K562 (cell line): Measurements from ENCODE around the gene ASPDH. TPM values are rescaled to one million over a fixed set of nuclear protein-coding genes. Genes with fewer than 3 reads are reported as not detected.

Experiments
- ATAC-seq: fragments of 200-7000 bp; cut with Tn5 transposase; 3 replicates; pipeline ENCODE4 v1.9.1; 2020; ENCODE audit warnings: moderate library complexity
- BruUV-seq: library from RNA; stranded (reverse); fragments of 400-500 nt; replicated peaks from 2 replicates; lab custom pipeline; 2021; lab: Mats Ljungman, UMichigan
- CTCF ChIA-PET: fragments of 300-600 bp; formaldehyde crosslinking; extraction: SDS; loops from one replicate; lab custom pipeline; 2021; ENCODE audit warnings: low intra/inter-chr PET ratio; lab: Yijun Ruan, JAX
- POLR2A ChIA-PET: fragments of 300-600, 350-650 bp; sonication (Branson Sonifier 250); formaldehyde crosslinking; extraction: SDS; loops from one replicate; lab custom pipeline; 2021; ENCODE audit warnings: antibody characterized with exemption, inconsistent platforms; lab: Yijun Ruan, JAX
- DNase-seq, 4 experiments: peaks; one replicate each; pipeline versions ENCODE4 v3.0.0 to v3.0.0-alpha.2; 2011 to 2018; ENCODE audit warnings: low spot score in 3 of 4, mixed read lengths in 3 of 4; ENCODE audit errors: extremely low read depth in 1 of 4
- FAIRE-seq: peaks from 2 replicates; lab custom pipeline; 2011; peaks lifted over from hg19 to GRCh38; lab: Jason Lieb, UNC
- H2AFZ ChIP-seq: 2 replicates; pipeline ENCODE4 v1.6.0; 2011; ENCODE audit warnings: low read depth, low read length, control low read depth, inconsistent platforms
- H3K27ac ChIP-seq: fragments of 200-600 bp; 3 replicates; pipeline ENCODE4 v1.8.0; 2011; ENCODE audit warnings: low read depth, mild to moderate bottlenecking, control low read depth, inconsistent platforms, low read length, moderate library complexity, mixed read lengths; ENCODE audit errors: extremely low read depth
- H3K27me3 ChIP-seq, 2 experiments: fragments of 300-600 bp in 1 of 2; 2 replicates in 1 of 2; 3 replicates in 1 of 2; pipeline versions ENCODE4 v1.6.0 to v1.8.0; 2011; ENCODE audit warnings: inconsistent platforms in 2 of 2, low read length in 2 of 2, mild to moderate bottlenecking in 1 of 2, mixed read lengths in 1 of 2, moderate library complexity in 1 of 2; ENCODE audit not compliant: control insufficient read depth in 2 of 2, insufficient read depth in 2 of 2
- H3K36me3 ChIP-seq: fragments of 300-600 bp; 3 replicates; pipeline ENCODE4 v1.8.0; 2011; ENCODE audit warnings: mild to moderate bottlenecking, low read length, inconsistent platforms; ENCODE audit not compliant: control insufficient read depth, insufficient read depth
- H3K4me1 ChIP-seq, 2 experiments: fragments of 200-600 bp in 1 of 2; replicated peaks in 1 of 2; 2 replicates in 1 of 2; 3 replicates in 1 of 2; pipeline versions ENCODE4 v1.5.1 to v1.8.0; 2011; ENCODE audit warnings: inconsistent platforms in 2 of 2, low read length in 2 of 2, mild to moderate bottlenecking in 1 of 2, mixed read lengths in 1 of 2, moderate library complexity in 1 of 2; ENCODE audit not compliant: control insufficient read depth in 2 of 2, insufficient read depth in 2 of 2
- H3K4me2 ChIP-seq: 2 replicates; pipeline ENCODE4 v1.6.1; 2011; ENCODE audit warnings: low read length, control low read depth, inconsistent platforms, mixed read lengths; ENCODE audit not compliant: insufficient read depth
- H3K4me3 ChIP-seq: fragments of 200-600 bp; sonication (generic), shearing (Covaris generic); 2 replicates; pipeline ENCODE4 v1.5.1; 2016; ENCODE audit warnings: control low read depth, inconsistent platforms
- H3K79me2 ChIP-seq: fragments of 200-600 bp; 3 replicates; pipeline ENCODE4 v1.8.0; 2011; ENCODE audit warnings: low read length, inconsistent platforms; ENCODE audit not compliant: control insufficient read depth, insufficient read depth
- H3K9ac ChIP-seq, 2 experiments: 2 replicates each; pipeline versions ENCODE4 v1.6.0 to v1.6.1; 2011; ENCODE audit warnings: low read depth in 2 of 2, low read length in 2 of 2, control low read depth in 1 of 2, inconsistent platforms in 1 of 2, mild to moderate bottlenecking in 1 of 2, mixed read lengths in 1 of 2; ENCODE audit not compliant: insufficient read depth in 1 of 2
- H3K9me1 ChIP-seq: one replicate; pipeline ENCODE4 v1.6.0; 2011; ENCODE audit warnings: inconsistent platforms, mild to moderate bottlenecking, low read length, moderate library complexity; ENCODE audit not compliant: control insufficient read depth, insufficient read depth
- H3K9me3 ChIP-seq: replicated peaks from 2 replicates; pipeline ENCODE4 v1.5.1; 2011; ENCODE audit warnings: low read depth, low read length, inconsistent platforms; ENCODE audit not compliant: control insufficient read depth, insufficient read depth
- H4K20me1 ChIP-seq: replicated peaks from 2 replicates; pipeline ENCODE4 v1.6.1; 2011; ENCODE audit warnings: low read length, inconsistent platforms, mixed read lengths; ENCODE audit not compliant: control insufficient read depth, insufficient read depth
- MEIS2 ChIP-seq: fragments of 450-650 bp; IDR thresholded peaks from 2 replicates; pipeline ENCODE4 v1.6.1; 2014; ENCODE audit warnings: mild to moderate bottlenecking; ENCODE audit not compliant: partially characterized antibody
- ZBTB33 ChIP-seq: sonication (generic); formaldehyde crosslinking; IDR thresholded peaks from 2 replicates; pipeline ENCODE4 v1.8.1; 2023; ENCODE audit warnings: mild to moderate bottlenecking, missing genetic modification reagents
- WGBS: fragments of 100-300 bp; shearing (Covaris generic); methylation state at CpG from one replicate; pipeline ENCODE4 v1.1.6; 2016; ENCODE audit warnings: low coverage, mixed read lengths; ENCODE audit not compliant: insufficient coverage; ENCODE audit errors: missing lambda C conversion rate; 5-methylcytosine and 5-hydroxymethylcytosine counted together
- in situ Hi-C: fragments of 300-500 bp; cut with MboI; formaldehyde crosslinking; loops from 4 replicates; pipeline ENCODE4 v1.15.0; 2018; ENCODE audit warnings: inconsistent platforms, mixed read lengths
- intact Hi-C: fragments of 100-400 bp; cut with micrococcal nuclease; formaldehyde crosslinking; loops from 2 replicates; pipeline ENCODE4 v1.14.2; 2022
- polyA plus RNA-seq, 8 experiments: library from polyadenylated mRNA; depleted of rRNA in 4 of 8; stranded (reverse) in 5 of 8; unstranded in 3 of 8; fragments of >200 nt; fragmentation: Nextera tagmentation in 2 of 8; fragmentation: Illumina TruSeq in 1 of 8; extraction: Ambion mirVana in 2 of 8; extraction: Trizol in 1 of 8; gene quantifications; 2 replicates each; pipeline versions ENCODE4 v1.2.1 to v1.2.3, GENCODE V29; 2011 to 2014; ENCODE audit warnings: inconsistent platforms in 1 of 8, missing spikeins in 1 of 8
- total RNA-seq, 7 experiments: library from RNA; depleted of rRNA in 6 of 7; stranded (reverse); fragments of >200 nt in 6 of 7; fragmentation: Illumina TruSeq in 2 of 7; extraction: Trizol in 2 of 7; gene quantifications; 2 replicates each; pipeline versions ENCODE4 v1.2.1 to v1.2.3, GENCODE V29; 2011 to 2021; ENCODE audit warnings: low replicate concordance in 1 of 7

Gene ASPDH
- total and polyA plus RNA-seq, 9 of the 15 experiments (the other 6 are each of a cell fraction or from before 2014, with no cell fraction given) = not detected

- WGBS = 27% methylated on average over 27 of the region's 29 CpGs
- Histone ChIP-seq H3K36me3 (no peaks in the 10 kb centered on the region), H3K4me1 (peaks cover 0 to 29% of the 10 kb centered on the region in 2 experiments; a peak in 2 of 5 replicates), H3K9ac (peak overlapping the region in 1 of 2 experiments; percentile 17; a peak in 1 of 4 replicates), H3K9me1 (no peaks in the 10 kb centered on the region), H3K4me3 (no peak overlapping the region), H2AFZ (no peak overlapping the region), H4K20me1 (no peaks in the 10 kb centered on the region), H3K4me2 (no peak overlapping the region), H3K27ac (no peak overlapping the region), H3K27me3 (peaks cover 0 to 19% of the 10 kb centered on the region in 2 experiments; a peak in 2 of 5 replicates), H3K9me3 (no peaks in the 10 kb centered on the region), H3K79me2 (no peaks in the 10 kb centered on the region)
- DNase-seq = no peak
- FAIRE-seq = no peak
- in situ Hi-C loops = no loop called here
- BruUV-seq = no TSS peak
- POLR2A ChIA-PET = no interaction called here
- CTCF ChIA-PET = no interaction called here
- intact Hi-C loops = no loop called here
- no peak for ATAC-seq
- peak; percentile 40; the same call in 1 of the 2 replicates for TF ChIP-seq ZBTB33 (CRISPR knock-in tag)
- TF ChIP-seq MEIS2 = no peak
Measured at GRCh38 chr19:50546527-50547221, 33.0 kb upstream of the ASPDH start.
